ENCODE data around the gene TMTC1. TPM values are rescaled to one million over a fixed set of nuclear protein-coding genes. Genes with fewer than 3 reads are reported as not detected.
A peak's percentile ranks its signal among the peaks of the same experiment; 100 is the strongest.

The TMTC1 gene
- total RNA-seq, 2 donors from 2014 or later = 76.3 to 160 TPM

DNA sequence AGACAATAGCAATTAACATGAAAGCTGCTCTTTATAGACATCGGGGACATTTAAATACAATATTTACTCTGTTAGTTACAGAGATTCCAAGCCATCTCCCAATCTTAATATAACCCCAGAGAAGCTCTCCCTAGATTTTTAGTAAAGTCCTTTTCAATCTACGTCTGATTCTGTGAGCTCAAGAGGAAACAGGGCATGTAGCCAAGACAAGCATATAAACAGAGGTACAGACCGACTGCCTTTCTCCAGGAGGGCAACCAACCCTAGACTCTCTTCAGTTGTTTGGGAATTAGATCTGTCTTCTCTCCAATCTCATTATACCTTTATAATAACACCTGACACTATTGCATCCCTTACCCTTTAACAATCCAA, 57.4 kb downstream of the TMTC1 start:
- Histone ChIP-seq H3K27ac (peak overlapping the region; percentile 83 to 86), H3K27me3 (replicated peaks; ENCODE audit: insufficient read depth) (no peaks in the 10 kb centered on the region), H3K4me3 (peak overlapping the region; percentile 30), H3K4me1 (ENCODE audit: control insufficient read depth in 1 of 2, low read depth in 2 of 2) (peaks cover 17 to 34% of the 10 kb centered on the region in 2 donors), H3K36me3 (no peaks in the 10 kb centered on the region), H3K9me3 (no peaks in the 10 kb centered on the region)
- no peak for DNase-seq (ENCODE audit: low spot score)
- TF ChIP-seq, protein P1, sequence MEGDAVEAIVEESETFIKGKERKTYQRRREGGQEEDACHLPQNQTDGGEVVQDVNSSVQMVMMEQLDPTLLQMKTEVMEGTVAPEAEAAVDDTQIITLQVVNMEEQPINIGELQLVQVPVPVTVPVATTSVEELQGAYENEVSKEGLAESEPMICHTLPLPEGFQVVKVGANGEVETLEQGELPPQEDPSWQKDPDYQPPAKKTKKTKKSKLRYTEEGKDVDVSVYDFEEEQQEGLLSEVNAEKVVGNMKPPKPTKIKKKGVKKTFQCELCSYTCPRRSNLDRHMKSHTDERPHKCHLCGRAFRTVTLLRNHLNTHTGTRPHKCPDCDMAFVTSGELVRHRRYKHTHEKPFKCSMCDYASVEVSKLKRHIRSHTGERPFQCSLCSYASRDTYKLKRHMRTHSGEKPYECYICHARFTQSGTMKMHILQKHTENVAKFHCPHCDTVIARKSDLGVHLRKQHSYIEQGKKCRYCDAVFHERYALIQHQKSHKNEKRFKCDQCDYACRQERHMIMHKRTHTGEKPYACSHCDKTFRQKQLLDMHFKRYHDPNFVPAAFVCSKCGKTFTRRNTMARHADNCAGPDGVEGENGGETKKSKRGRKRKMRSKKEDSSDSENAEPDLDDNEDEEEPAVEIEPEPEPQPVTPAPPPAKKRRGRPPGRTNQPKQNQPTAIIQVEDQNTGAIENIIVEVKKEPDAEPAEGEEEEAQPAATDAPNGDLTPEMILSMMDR (IDR thresholded peaks at IDR 0.05) = no peak
- ATAC-seq (ENCODE audit: insufficient number of reproducible peaks, low FRiP score, low read depth) = no peak

DNA sequence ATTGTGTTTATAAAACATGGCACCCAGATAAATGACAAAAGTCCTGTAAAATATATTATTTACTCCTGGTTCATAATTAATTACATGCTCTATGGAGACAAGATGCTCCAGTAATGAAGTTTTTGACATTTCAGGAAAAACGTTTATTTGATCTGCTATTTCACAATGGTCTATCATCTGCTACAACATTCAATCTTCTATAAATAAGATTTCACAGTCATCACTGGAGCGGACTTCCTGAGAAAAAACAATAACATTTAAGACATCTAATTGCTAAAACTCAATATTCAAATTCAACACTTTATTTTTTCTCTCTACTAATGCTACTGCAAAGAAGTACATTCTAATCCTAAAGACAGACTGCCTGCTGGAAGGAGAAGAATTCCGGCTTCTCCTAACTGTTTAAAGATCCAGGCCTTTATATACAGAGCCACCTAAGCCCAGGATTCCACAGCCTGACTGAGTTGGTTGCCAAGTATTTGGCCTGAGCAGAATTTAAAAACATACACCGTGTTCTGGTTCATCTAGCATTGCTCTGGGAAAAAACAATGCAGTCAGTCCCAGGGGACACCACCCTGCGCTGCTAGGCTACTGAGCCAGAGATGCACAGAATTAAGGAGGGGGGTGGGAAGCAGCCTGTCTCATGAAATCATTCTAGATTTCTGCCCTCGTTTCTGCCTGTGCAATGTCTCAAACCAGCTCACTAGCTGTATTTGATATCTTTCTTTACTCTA, 58.0 kb downstream of the TMTC1 start:
- Histone ChIP-seq H3K4me3 (peak overlapping the region; percentile 30), H3K27ac (peak overlapping the region; percentile 83 to 86), H3K9me3 (no peaks in the 10 kb centered on the region), H3K4me1 (ENCODE audit: control insufficient read depth in 1 of 2, low read depth in 2 of 2) (peaks cover 13 to 29% of the 10 kb centered on the region in 2 donors), H3K36me3 (no peaks in the 10 kb centered on the region), H3K27me3 (replicated peaks; ENCODE audit: insufficient read depth) (no peaks in the 10 kb centered on the region)
- ATAC-seq (ENCODE audit: insufficient number of reproducible peaks, low FRiP score, low read depth) (peak; percentile 74), DNase-seq (ENCODE audit: low spot score) (peak; percentile 31)
- TF ChIP-seq, protein P1 (IDR thresholded peaks at IDR 0.05) = no peak

DNA sequence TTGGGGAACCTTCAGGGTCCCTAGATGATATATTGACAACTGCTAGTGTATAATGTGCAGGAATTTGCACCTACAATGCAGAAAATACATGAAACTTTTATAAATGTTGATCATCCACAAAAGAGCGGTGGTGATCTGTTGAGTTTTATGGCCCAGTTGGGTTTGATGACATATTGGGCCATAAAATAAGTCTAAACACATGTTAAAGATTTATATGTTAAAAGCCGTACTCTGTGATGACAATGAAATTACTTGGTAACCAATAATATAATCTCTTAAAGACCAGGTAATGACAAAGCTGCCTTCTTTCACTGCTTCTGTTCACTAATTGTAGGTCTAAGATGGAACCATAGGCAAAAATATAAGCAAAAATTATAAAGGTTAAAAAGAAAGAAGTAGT, 61.6 kb downstream of the TMTC1 start:
- Histone ChIP-seq H3K4me3 (no peak overlapping the region), H3K27me3 (replicated peaks; ENCODE audit: insufficient read depth) (no peaks in the 10 kb centered on the region), H3K36me3 (no peaks in the 10 kb centered on the region), H3K9me3 (no peaks in the 10 kb centered on the region), H3K27ac (no peak overlapping the region), H3K4me1 (ENCODE audit: control insufficient read depth in 1 of 2, low read depth in 2 of 2) (peaks cover 13 to 25% of the 10 kb centered on the region in 2 donors)
- DNase-seq (ENCODE audit: low spot score) (no peak), ATAC-seq (ENCODE audit: insufficient number of reproducible peaks, low FRiP score, low read depth) (no peak)
- TF ChIP-seq, protein P1 (IDR thresholded peaks at IDR 0.05) = no peak

DNA sequence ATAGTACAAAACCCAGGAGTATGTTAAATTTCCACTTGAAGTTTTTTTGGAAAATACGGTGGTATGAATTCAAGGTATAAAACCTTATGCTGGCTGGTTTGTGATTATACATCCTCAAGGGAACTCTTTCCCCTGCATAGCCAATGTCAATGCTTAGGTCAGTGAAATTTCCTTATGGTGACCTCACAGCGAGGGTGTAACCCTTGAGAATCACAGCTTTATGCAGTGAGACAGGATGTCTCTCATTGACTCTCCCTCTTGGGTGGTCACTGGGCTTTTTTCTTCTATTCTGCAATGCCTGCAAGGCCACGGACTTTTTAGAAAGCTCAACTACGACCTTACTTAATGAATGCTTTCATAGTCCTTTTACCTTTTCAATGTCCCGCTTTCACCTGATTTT, 64.4 kb downstream of the TMTC1 start:
- Histone ChIP-seq H3K9me3 (no peaks in the 10 kb centered on the region), H3K36me3 (no peaks in the 10 kb centered on the region), H3K27ac (no peak overlapping the region), H3K4me1 (ENCODE audit: control insufficient read depth in 1 of 2, low read depth in 2 of 2) (peaks cover under 1 to 6% of the 10 kb centered on the region in 2 donors), H3K27me3 (replicated peaks; ENCODE audit: insufficient read depth) (no peaks in the 10 kb centered on the region), H3K4me3 (no peak overlapping the region)
- DNase-seq (ENCODE audit: low spot score) (no peak), ATAC-seq (ENCODE audit: insufficient number of reproducible peaks, low FRiP score, low read depth) (no peak)
- TF ChIP-seq, protein P1 (IDR thresholded peaks at IDR 0.05) = no peak

DNA sequence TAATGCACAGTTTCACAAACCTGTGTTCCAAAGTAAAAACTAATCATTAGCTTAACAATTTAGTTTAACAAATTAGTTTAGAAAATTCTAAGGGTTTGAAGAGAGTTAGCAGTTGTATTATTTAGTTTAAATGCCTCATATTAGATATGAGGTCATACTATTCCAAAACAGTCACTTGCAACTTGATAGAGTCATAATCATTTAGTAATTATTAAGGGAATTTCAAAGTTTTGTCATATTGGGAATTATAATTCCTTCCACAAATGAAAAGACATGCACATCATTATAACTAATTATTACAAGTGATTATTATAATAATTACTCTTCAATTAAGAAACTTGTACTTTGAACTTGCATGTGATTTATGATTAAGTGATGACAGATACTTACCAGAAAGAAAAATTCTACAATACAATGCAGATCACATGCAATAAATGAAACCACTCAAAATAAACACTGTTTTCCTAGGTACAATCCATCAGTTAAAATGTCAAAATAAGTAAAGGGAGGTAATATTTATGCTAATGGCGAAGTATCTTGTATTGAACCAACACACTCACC, 66.1 kb downstream of the TMTC1 start:
- DNase-seq (ENCODE audit: low spot score) (no peak), ATAC-seq (ENCODE audit: insufficient number of reproducible peaks, low FRiP score, low read depth) (no peak)
- TF ChIP-seq, protein P1 (IDR thresholded peaks at IDR 0.05) = no peak
- Histone ChIP-seq H3K27me3 (replicated peaks; ENCODE audit: insufficient read depth) (no peaks in the 10 kb centered on the region), H3K36me3 (no peaks in the 10 kb centered on the region), H3K27ac (no peak overlapping the region), H3K4me3 (no peak overlapping the region), H3K4me1 (ENCODE audit: control insufficient read depth in 1 of 2, low read depth in 2 of 2) (peaks cover 5 to 24% of the 10 kb centered on the region in 2 donors), H3K9me3 (no peaks in the 10 kb centered on the region)
